ENCODE measurements around the gene RALGAPB. TPM values are rescaled to one million over a fixed set of nuclear protein-coding genes. Genes with fewer than 3 reads are reported as not detected.
A peak's percentile ranks its signal among the peaks of the same experiment; 100 is the strongest.

Gene RALGAPB
- total and polyA plus RNA-seq, 10 donors = 6.8 to 62.5 (median 44.1) TPM

DNA sequence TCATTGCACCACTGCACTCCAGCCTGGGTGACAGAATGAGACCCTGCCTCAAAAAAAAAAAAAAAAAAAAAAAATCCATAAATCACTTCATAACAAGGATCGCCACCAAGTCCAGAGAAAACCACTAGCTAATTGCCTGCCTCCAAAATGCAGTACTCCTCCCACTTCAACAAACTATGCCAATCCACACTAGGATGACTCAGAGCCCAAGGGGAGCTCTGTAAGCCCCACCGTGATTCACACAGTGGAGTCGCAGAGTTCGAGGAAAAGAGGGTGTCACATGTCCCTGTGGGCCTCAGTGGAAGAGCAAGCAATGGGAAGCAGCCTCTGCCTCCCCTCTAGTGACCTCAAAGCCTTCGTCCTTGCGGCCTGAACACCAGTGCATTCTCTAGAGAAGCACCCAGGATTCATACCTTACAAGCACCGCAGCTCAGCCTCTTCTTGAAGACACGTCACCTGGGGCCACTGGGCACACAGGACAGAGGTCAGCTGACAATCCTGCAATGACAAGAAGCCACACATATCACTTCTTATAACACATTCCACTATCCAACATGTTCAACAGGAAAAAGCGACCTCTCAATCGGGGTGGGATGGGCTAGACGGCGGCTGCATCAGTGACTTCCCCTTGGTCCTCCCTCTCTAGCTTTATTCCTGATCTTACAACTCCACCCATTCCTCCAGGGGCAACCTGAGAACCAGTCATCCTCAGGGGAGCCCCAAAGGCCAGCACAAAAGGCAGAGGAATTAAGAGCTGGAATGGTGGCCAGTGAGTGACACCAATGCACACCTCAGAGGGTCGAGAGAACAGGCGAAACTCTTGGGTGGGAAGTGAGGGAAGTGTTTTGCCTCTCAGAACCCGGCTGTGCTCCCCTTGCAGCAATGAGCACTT is 46.4 kb upstream of the RALGAPB start:
- no peaks in the 10 kb centered on the region for H3K27me3 ChIP-seq (replicated peaks in 1 of 7)
- DNase-seq = no peak
- intact Hi-C loops (cut with DNase I; ENCODE audit: low total_unique reads) = no loop called here
- H3K9me3 ChIP-seq = no peaks in the 10 kb centered on the region
- WGBS, 5 donors = 76 to 89% (median 86%) methylated on average over 10 to 15 of the region's 15 CpGs
- H3K4me3 ChIP-seq = no peak overlapping the region
- no peak overlapping the region for H3K27ac ChIP-seq
- H3K4me1 ChIP-seq = peaks cover 0 to 60% (median 6%) of the 10 kb centered on the region in 6 donors
- TF ChIP-seq POLR2A (IDR thresholded peaks at IDR 0.05) (no peak), POLR2AphosphoS5 (IDR thresholded peaks at IDR 0.05) (no peak)
- TF ChIP-seq, protein P1, sequence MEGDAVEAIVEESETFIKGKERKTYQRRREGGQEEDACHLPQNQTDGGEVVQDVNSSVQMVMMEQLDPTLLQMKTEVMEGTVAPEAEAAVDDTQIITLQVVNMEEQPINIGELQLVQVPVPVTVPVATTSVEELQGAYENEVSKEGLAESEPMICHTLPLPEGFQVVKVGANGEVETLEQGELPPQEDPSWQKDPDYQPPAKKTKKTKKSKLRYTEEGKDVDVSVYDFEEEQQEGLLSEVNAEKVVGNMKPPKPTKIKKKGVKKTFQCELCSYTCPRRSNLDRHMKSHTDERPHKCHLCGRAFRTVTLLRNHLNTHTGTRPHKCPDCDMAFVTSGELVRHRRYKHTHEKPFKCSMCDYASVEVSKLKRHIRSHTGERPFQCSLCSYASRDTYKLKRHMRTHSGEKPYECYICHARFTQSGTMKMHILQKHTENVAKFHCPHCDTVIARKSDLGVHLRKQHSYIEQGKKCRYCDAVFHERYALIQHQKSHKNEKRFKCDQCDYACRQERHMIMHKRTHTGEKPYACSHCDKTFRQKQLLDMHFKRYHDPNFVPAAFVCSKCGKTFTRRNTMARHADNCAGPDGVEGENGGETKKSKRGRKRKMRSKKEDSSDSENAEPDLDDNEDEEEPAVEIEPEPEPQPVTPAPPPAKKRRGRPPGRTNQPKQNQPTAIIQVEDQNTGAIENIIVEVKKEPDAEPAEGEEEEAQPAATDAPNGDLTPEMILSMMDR (IDR thresholded peaks at IDR 0.05 in 8 of 11, conservative IDR thresholded peaks at IDR 0.05 in 3 of 11) = no peak
- peaks cover 0 to 100% (median 100%) of the 10 kb centered on the region in 6 donors for H3K36me3 ChIP-seq

DNA sequence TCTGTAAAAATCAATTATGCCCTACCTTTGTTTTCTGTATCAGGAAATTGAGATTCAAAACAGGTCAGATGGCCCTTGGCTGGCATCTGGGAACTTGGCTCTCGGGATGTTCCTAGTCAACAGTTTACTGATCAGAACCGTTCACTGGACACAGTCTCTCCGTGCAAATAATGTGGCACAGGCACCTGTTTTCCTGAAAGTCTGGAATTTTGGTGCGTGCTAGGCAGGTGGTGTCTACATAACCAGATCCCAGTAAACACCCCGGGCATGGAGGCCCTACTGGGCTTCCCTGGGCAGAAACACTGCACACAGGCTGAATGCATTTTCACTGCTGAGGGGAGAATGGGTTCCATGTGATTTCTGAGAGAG is 45.0 kb upstream of the RALGAPB start:
- 88 to 99% (median 91%) methylated on average over 5 of the region's 5 CpGs for WGBS, 5 donors
- Histone ChIP-seq H3K9me3 (no peaks in the 10 kb centered on the region), H3K4me3 (no peak overlapping the region), H3K27me3 (replicated peaks in 1 of 7) (no peaks in the 10 kb centered on the region), H3K4me1 (peaks cover 3 to 74% (median 14%) of the 10 kb centered on the region in 6 donors), H3K36me3 (peaks cover 0 to 100% (median 100%) of the 10 kb centered on the region in 6 donors), H3K27ac (no peak overlapping the region)
- intact Hi-C loops (cut with DNase I; ENCODE audit: low total_unique reads) = no loop called here
- TF ChIP-seq, protein P1 (IDR thresholded peaks at IDR 0.05 in 8 of 11, conservative IDR thresholded peaks at IDR 0.05 in 3 of 11) = no peak
- TF ChIP-seq POLR2A (IDR thresholded peaks at IDR 0.05) = no peak
- no peak for TF ChIP-seq POLR2AphosphoS5 (IDR thresholded peaks at IDR 0.05)
- no peak for DNase-seq

DNA sequence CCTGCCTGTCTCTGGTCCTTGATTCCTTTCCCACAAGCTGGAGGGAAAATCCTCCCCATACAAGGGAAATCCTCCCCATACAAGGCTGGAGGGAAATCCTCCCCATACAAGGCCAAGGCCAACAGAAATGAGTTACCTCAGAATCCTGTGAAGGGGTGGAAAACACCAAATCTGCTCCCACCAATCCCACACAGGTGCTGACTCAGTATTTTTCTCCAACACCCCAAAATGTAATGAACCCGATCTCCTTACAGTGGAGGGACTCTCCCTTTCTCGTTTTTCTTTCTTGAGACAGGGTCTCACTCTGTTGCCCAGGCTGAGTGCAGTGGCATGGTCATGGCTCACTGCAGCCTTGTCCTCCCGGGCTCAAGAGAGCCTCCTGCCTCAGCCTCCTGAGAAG is 43.8 kb upstream of the RALGAPB start:
- DNase-seq = no peak
- Histone ChIP-seq H3K4me1 (peaks cover 11 to 82% (median 23%) of the 10 kb centered on the region in 6 donors), H3K9me3 (no peaks in the 10 kb centered on the region), H3K4me3 (no peak overlapping the region), H3K27me3 (replicated peaks in 1 of 7) (no peaks in the 10 kb centered on the region), H3K27ac (peak overlapping the region in 2 of 8 donors; percentile 11 to 24), H3K36me3 (peaks cover 0 to 100% (median 100%) of the 10 kb centered on the region in 6 donors)
- WGBS, 5 donors = 84 to 91% (median 86%) methylated on average over 3 of the region's 3 CpGs
- intact Hi-C loops (cut with DNase I; ENCODE audit: low total_unique reads) = no loop called here
- TF ChIP-seq, protein P1 (IDR thresholded peaks at IDR 0.05 in 8 of 11, conservative IDR thresholded peaks at IDR 0.05 in 3 of 11) = no peak
- no peak for TF ChIP-seq POLR2AphosphoS5 (IDR thresholded peaks at IDR 0.05)
- TF ChIP-seq POLR2A (IDR thresholded peaks at IDR 0.05) = no peak

DNA sequence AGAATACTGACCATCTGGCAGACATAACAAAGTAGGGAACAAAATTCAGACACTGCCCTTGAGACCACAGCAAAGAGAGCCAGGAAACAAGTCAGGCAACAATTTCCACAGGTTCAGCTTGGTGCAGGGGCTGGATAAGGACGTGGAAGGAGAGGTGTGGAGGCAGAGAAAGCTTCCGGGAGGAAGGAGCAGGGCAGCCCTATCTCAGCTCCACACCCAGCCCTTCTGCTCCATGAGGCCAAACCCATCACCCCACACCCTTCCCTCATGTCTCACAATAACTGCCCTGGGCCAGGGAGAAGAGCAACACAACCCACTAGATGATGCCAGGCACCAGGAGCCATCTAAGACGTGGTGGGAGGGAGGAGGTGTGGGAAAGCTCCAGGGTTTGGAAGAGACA is 43.3 kb upstream of the RALGAPB start:
- Histone ChIP-seq H3K9me3 (no peaks in the 10 kb centered on the region), H3K27me3 (replicated peaks in 1 of 7) (no peaks in the 10 kb centered on the region), H3K4me1 (peaks cover 16 to 82% (median 27%) of the 10 kb centered on the region in 6 donors), H3K36me3 (peaks cover 0 to 98% (median 96%) of the 10 kb centered on the region in 6 donors), H3K4me3 (no peak overlapping the region), H3K27ac (peak overlapping the region in 2 of 8 donors; percentile 11 to 24)
- intact Hi-C loops (cut with DNase I; ENCODE audit: low total_unique reads) = no loop called here
- 87 to 89% (median 88%) methylated on average over 3 of the region's 3 CpGs for WGBS, 5 donors
- DNase-seq = no peak
- TF ChIP-seq, protein P1 (IDR thresholded peaks at IDR 0.05 in 8 of 11, conservative IDR thresholded peaks at IDR 0.05 in 3 of 11) = no peak
- TF ChIP-seq POLR2AphosphoS5 (IDR thresholded peaks at IDR 0.05) = no peak
- TF ChIP-seq POLR2A (IDR thresholded peaks at IDR 0.05) = no peak

Data from spleen (tissue), 11 donors.